ENCODE results near the gene TTC9.

- TF ChIP-seq, protein P1, sequence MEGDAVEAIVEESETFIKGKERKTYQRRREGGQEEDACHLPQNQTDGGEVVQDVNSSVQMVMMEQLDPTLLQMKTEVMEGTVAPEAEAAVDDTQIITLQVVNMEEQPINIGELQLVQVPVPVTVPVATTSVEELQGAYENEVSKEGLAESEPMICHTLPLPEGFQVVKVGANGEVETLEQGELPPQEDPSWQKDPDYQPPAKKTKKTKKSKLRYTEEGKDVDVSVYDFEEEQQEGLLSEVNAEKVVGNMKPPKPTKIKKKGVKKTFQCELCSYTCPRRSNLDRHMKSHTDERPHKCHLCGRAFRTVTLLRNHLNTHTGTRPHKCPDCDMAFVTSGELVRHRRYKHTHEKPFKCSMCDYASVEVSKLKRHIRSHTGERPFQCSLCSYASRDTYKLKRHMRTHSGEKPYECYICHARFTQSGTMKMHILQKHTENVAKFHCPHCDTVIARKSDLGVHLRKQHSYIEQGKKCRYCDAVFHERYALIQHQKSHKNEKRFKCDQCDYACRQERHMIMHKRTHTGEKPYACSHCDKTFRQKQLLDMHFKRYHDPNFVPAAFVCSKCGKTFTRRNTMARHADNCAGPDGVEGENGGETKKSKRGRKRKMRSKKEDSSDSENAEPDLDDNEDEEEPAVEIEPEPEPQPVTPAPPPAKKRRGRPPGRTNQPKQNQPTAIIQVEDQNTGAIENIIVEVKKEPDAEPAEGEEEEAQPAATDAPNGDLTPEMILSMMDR (IDR thresholded peaks at IDR 0.05) = no peak
- no peak for TF ChIP-seq POLR2A (IDR thresholded peaks at IDR 0.05)
Observed at GRCh38 chr14:70699646-70700045, 57.9 kb downstream of the TTC9 start.

All from body of pancreas (tissue), 4 donors.